ENCODE data around the gene NRG3.
A peak's percentile ranks its signal among the peaks of the same experiment; 100 is the strongest.

Gene NRG3

DNA sequence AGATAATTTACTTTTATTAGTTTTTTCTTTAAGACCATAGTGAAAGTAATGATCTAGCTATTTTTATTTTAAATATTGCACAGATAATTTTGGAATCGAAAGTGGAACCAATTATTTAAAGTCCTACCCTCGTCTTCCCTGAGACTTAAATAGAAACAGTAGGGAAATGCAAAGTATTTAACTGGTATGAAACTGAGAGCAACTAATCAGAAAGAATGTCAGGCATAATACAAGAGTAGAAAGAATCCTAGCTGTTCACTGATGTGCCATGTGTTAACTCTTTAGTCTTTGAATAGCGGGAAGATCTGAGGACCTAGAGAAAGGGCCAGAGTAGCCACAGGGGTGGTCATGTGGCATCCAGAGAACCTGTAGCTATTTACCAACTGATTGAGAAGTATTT is 630.0 kb downstream of the NRG3 start:
- no peak for DNase-seq

DNA sequence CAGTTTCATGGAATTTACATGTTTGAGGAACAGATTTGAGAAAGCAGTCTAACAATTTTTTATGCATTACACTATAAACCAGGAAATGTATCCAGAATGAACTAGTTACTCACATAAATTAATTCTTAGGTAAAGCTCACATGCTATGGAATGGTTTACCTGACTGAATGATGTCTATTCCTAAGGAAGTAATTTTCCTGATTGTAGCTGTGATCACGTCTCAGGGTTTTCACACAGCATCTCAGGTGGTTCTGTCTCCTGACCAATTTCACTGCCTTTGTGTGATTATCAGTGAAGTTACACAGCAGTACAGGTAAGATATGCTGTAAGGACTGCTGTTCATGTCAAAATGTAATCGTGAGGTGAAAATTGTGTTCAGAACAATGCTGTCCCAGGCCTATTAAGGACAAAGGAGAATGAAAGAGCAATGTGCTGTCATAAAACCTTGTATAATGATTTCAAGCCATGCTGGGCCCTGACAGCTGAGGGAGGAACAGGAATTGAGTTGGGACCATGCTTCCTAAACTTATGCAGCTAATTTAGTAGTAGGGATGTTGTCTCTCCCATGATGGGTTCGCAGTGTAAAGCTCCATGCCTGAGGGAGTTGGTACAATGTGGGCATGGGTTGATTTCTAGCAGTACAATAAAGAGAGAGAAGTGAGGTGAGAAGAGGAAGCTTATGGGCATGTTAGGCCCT is 631.8 kb downstream of the NRG3 start:
- no peak for DNase-seq

DNA sequence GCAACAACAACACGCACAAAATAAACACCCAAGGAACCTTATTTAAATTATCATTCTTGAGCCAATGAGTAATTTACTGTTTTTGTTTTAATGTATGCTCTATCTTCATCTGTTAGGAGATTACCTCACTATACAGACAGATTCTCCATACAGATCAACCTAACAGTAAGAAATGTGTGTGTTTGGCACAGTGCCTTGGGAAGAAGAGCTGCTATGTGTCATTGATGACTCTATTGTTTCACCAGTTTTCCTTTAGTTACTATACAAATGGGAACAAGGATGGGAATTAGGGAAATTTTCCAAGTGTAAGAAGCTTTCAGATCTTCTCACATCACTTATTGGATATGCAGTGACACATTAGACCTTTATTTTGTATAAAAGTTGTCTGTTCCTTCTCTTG is 640.3 kb downstream of the NRG3 start:
- no peak for DNase-seq

DNA sequence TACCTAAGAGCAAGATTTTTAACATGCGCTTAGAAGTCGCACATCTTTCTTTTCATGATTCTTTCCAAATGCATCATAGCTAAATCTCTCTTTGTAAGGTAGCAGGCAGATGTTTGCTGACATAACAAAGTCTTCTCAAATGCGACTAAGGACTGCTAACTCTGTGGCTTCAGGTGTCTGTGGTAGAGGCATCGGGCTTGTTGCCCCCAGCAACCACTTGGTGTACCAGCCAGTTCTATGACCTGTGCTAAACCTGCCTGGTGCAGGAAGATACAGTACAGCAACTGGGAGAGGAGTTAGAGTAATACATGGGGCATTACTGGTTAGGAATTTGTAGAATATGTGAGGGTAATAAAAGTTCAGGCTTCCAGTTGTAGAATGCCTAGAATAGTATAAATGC is 654.1 kb downstream of the NRG3 start:
- no peak for DNase-seq

DNA sequence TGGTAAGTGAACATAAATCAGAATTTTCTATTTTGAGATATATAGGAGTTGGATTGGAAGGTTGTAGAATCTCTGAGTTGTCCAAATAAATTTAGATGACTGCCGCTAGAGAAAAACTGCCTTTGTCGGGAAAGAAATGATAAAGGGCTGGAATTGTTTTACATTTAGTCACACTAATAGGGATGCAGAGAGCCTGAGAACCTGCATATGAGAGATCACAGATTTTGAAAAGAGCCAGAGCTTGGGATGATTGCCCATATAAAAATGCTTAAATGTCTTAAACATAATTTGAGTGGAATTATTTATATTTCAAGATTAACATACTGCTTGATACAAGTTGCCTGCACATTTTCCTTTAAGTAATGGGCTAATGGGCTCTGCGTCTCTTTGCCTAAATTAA is 660.5 kb downstream of the NRG3 start:
- DNase-seq = no peak

DNA sequence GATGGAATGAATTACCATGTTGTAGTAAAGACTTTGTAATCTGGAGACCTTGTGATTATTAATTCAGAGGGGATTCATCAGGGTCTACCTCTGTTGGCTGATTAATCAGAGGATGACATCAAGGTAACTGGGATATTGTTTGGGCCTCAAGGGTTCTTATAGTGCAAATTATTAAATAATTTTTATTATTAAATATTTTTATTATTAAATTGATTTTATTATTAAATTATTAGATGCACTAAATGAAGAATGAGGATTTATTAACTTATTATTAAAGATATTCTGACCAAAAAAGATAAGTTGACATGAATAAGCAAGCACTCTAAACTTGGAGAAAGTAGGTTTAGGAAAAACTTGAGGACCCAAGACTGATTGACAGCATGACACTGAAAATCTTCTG is 661.7 kb downstream of the NRG3 start:
- no peak for DNase-seq

DNA sequence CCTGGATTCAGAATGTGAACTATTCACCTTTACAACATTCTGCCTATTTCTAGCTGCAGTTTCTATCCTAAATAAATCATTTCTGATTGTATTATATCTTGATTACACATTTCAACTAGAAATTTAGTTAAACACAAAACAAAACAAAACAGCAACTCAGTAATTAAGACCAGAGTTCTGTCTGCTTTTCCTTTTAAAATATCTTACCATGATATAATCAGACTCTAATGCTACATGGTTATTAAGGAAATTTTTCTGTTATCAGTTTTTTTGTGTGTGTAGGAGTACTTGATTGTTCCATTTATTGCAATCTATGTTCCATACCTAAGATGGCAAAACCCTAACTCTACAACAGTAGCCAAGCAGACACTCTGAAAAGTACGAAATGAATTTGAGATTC is 663.3 kb downstream of the NRG3 start:
- no peak for DNase-seq

DNA sequence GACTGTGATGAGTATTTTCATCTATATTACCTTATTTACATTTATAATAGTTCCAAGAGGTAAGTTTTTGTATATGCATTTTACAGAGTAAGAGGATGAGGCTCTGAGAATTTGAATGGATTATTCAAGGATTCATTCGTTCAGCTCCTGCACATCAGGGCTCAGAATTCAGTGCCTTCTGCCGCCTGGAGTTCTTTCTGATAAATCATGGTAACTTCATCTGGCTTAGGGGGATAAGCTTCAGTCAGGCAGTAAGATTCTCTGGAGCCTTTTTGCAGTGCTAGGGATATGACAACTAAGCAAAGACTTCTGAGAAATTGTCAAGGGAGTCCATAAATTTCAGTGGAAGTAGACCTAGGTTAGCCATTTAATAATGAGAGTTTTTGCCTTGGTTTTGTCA is 668.6 kb downstream of the NRG3 start:
- DNase-seq = no peak

DNA sequence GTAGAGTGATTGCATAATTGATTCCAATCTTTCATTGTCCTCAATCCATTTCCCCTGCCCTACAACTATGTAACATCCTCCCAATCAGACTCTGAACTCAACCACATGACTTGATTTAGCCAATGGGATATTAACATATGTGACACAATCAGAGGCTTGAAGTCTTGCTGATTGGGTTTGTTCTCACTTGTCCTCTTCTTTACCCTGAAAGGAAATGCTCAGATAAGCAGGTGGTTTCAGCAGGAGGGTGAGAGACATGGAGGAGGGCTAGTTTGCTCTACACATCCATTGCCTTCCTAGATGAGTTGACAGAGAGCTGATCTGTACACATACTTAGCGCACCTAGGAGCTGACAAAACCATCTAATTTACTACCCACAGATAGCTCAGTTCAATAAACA is 669.4 kb downstream of the NRG3 start:
- no peak for DNase-seq

DNA sequence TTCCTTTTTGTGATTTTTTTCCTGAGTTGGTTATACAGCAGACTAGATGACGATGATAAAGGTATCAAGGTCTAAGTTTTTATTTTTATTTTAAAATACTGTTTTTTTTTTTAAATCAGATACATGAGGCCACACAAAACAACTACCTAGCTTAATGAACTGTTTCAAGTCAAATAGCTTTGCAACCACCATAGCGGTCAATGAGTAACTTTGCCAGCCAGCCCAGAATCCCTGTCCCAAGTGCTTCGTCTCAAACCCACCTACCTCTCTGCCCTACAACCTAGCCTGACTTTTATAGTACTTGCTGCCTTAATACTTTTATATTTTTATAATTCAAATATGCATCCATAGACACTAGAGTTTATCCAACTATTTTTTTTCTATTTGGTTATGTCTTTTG is 676.5 kb downstream of the NRG3 start:
- DNase-seq = no peak

DNA sequence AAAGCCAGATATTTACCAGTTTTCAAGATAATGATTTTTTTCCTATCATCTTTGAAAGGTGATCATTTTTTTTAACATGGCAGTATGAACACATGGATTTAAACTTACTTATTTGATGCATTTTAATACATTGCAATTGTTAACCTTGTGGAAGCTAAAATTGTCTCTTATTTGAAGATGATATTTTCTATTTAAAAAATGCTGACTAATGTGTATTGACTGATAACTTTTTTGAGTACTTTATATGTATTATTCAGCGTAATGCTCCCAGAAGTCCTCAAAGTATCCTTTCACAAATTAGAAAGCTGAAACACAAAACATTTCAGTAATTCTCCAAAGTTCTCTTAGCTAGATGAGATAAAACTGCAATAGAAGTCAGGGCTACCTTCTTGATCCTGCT is 677.3 kb downstream of the NRG3 start:
- DNase-seq = no peak

DNA sequence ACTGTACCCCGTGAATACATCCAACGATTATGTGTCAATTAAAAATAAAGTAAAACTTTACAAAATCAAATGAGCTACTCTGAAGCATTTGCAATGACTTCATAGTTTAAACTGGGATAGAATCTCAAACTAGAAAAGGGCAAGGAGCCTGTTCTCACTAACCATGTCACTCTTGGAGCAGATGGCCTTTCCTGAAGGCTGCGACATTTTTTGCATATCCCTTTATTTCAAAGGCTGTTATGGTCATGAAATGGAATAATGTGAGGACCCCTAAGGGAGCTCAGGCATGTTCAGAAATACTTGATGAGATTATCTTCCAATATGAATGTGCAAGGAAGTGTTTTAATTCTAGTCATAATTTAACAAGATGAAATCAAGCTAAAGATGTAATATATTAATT is 679.4 kb downstream of the NRG3 start:
- no peak for DNase-seq

DNA sequence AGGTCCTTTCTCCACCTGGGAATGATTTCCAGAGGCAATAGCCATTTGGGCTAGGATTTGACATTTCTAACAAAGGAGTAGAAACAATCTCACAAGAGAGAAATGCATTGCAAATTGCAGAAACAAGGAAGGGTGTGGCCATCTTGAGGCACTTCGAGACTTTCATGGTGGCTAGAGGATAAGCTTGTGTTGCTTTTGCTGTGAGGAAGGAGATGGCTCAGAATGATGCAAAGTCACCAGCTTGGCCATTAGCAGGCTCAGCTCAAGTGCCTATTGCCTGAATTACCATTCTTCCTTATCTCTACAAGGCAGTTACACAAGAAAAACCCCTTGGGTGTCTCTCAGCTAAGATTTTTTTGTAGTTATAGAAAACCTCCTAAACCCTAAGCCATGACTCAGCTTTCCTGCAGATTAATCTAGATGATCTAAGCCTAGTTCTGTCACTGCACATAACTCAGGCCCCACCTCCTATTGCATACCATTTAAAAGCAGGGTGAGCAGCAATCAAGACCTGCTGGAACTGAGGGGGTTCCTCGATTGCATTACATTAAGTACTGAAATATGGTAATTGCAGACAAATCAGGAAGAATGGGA is 683.1 kb downstream of the NRG3 start:
- DNase-seq = no peak

DNA sequence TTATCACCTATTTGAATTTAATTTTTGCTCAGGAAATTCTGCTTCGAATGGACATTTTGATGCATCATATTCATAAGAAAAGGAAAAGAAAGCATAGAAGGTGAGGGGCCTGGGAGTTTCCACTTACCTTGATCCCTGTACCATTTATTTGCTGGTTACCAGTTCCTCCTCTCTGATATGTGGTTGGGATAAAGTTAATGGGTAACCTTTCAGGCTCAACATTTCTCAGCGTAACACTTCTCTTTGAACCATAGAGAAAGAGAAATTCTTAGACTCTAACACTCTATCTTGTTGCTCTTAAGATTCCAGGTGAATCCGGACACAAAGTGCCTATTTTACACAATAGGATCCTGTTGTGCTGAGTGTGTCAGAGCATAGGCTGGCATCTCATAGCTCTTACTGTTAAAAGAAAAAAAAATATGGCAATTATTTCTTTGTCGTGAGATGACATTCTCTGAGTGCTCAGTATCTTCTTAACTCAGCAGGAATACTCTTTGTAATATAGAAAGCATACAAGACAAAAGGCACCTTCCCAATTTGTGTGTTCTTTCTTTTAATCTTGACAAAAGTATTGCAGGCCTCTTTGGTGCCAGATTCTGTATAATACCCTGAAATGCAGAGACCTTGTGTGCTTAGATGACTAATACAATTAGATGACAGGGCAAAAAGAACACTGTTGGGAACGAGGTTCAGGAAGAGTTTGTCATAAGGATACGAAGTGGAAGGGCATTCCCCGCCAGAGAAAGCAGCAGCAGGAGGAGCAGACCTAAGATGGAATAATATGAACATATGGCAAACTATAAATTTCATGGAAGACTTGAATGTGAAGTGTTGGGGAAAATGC is 689.6 kb downstream of the NRG3 start:
- peak; percentile 22 for DNase-seq

DNA sequence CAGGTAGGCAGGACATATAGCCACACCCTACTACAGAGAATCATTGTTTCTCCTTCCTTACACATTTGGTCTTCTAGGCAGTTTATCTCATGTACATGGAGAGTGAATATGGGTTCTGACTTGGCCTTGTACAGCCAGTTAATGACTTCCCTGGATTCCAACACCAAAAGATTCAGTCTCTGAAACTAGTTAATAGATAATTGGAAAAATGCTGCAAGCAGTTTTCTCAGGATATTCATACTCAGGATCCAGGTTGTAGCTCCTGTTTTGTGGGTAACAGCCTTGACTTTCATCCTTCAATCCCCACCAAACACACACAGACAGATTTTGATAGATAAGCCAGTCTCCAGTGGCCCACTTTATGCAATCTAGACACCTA is 690.2 kb downstream of the NRG3 start:
- no peak for DNase-seq

DNA sequence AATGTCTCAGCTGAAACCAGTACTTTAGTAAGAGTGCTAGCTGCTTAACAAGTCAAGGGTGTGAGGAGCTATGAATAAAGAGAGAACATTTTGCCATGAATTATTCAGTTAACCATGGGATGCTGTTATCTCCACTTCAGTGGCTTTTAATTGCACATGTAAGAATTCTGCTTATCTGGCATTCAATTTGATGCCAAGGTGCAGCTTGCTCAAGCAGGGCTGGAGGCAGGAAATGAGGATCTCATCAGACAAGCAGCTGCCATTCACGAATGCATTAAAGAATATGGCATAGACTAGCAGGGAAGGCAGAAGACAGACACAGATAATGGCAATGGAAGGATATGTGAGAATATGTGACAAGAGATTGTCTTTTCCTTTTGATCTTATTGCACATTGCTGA is 697.8 kb downstream of the NRG3 start:
- DNase-seq = peak; percentile 62

DNA sequence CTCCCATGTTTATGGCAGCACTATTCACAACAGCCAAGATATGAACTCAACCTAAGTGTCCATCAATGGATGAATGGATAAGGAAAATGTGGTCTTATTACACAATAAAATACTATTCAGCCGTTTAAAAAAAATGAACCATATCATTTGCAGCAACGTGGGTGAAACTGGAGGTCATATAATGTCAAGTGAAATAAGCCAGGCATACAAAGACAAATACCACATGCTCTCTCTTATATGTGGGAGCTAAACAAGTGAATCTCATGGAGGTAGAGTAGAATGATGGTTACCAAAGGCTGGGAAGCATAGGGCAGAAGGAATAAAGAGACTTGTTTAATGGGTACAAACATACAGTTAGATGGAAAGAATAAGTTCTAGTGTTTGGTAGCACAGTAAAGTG is 699.1 kb downstream of the NRG3 start:
- DNase-seq = no peak

DNA sequence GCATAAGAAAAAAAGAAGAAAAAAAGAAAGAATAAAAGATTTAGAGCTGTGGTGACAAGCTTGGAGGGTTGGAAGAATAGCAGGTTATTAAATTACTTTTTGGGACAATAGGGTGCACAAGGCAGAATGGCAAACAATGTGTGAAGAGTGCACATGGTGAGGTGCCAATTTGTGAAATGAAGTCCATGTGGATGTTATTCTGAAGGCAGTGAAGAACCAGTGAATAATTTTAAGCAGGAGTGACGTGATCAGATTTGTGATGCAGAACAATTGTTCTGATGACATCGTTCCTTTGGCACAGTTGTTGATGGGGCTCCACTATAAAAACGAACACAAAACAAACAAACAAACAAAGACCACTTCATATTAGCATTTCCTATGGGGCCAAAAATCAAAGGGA is 700.3 kb downstream of the NRG3 start:
- no peak for DNase-seq

DNA sequence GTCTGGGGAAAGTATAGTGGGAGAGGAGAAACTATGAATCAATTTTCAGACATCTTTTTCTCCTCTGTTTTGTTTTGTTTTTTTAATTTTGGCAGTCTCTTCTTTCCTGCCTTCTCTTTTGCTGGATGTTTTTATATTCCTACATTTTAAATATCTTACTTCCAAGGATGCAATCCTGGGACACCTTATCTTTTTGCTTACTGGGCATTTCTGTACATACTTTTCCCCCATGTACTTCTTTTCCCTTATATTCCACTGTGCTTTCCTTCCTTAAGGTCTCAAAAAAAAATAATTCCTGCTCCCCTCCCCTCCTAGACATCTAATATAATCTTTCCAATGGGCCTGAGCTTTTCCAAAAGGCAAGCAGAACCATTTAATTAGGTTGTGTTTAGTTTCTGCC is 701.1 kb downstream of the NRG3 start:
- DNase-seq = no peak

DNA sequence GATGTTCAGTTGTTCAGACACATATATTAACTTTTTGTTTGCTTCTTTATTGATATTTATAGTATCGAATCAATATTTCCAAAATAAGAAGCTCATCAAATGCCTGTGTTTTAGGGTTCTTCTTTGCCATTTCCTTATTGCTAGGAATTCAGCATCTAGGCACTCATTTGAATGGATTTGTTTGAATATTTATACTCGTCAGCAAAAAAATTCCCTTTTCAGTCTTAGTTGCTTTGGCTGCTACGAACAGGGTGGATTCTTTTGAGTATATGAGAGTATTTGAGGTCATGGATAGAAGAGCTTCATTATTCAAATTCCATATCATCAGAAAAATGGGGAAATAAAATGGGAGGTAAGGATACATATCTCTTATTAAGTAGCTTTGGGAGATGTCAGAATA is 706.9 kb downstream of the NRG3 start:
- no peak for DNase-seq

DNA sequence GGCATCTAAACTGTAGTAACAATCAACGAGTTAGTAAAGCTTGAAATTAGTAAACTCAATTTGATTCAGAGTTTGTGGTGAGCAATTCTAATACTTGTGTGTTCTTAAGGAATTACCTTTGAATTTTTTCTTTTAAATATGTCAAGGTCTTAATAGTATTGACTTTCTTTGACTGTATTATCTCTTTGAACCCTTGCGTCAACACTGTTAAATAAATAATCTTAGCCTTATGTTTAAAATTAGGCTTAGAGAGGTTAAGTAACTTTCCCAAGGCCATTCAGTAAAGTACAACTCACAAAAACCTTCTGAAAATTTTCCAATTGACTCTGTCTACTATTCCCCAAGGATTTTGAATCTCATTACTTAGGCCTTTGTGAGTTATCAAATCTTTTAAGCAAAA is 716.4 kb downstream of the NRG3 start:
- DNase-seq = no peak

DNA sequence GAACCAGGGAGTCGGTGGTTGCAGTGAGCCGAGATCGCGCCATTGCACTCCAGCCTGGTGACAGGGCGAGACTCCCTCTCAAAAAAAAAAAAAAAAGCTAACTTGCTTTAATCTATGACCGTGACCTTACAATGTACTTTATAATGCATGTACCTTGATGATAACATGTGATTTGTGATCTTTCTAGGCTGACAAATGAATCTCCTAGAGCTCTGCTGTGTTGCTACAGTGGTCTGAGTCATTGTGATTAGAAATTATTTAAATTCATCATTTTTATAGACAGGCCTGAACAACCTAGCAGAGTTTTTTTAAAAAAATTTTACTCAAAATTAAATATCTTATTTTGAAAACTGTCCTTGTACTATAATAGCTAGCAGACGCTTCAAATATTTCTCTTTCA is 722.8 kb downstream of the NRG3 start:
- no peak for DNase-seq

DNA sequence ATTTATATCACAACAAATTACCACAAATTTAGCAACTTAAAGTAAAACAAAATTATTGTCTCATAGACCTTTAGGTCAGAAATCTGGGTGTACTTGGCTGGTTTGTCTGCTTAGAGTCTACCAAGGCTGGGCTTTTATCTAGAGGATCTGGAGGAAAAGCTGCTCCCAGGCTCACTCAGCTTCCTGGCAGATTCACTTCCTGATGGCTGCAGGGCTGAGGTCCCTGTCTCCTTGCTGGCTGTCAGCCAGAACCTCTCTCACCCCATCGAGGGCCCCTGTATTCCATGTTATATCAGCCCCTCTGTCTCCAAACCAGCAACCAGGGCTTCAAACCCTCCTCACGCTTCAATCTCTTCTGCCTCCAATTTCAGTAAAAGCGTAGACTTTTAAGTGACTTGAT is 734.9 kb downstream of the NRG3 start:
- DNase-seq = no peak

DNA sequence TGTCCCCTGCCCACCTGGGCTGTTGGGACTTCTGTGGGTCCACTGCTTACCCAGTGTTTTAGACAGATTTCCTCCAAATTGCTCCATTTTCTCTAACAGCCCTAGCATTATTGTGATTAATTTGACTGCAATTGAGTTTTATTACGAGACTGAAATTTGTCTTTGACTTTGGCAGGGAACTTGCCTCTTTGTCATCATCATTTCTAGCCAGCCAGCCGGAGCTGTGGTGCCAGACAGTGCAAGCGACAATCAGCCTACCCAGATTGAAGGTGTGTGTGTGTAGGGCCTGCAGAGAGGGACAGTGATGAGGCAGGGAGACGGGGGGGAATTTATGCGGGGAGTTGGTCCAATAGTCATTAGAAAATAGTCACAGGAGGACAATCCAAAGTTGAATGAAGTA is 743.0 kb downstream of the NRG3 start:
- DNase-seq = no peak

DNA sequence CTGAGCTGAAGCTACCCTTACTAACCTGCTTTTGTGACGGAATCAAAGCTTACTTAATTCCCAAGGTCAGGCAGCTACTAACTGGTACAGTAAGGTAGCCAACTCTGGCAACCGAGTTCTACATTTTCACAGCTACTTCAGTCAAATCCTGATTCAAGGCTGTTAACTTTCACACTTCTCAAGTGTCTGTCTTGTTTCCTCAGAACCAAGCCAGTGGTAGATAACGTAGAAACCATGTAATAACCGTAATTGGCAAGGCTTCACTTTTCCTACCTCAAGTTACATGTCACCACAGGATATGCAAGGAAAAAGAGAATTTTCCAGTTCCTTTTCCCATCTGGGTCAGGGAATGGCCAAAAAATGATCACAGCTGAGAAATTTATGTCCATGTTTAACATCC is 746.7 kb downstream of the NRG3 start:
- DNase-seq = no peak

All from DMS 273 treated with DMSO at 0.1 percent for 48 hours (cell line).